ENCODE measurements around the gene NUDCD3. TPM values are rescaled to one million over a fixed set of nuclear protein-coding genes. Genes with fewer than 3 reads are reported as not detected.

Gene NUDCD3
- total and polyA plus RNA-seq, 2 of the 8 experiments (the other 6 are each of a cell fraction or from before 2014, with no cell fraction given), result 35.2 to 93.7 TPM

DNA sequence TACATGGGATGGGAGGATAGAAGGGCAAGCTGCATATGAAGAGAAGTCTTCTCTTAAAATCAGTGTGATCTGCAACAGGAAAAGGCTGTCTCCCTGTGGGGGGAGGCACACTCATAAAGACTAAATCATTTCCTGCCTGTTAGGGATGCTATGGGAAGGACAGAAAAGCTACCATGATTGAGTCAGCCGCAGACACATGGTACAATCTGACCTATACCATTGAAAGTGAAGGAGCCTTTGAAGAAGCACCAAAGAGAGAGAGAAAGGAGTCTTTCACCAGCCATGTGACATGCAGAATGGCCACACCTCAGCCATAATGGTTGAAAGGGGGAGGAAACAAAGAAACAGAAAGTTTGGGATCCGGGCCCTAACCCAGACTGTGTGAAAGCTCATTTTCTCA is 29.1 kb downstream of the NUDCD3 start:
- Histone ChIP-seq H3K18ac (ENCODE audit: extremely low read depth, low read length) (no peak overlapping the region), H3K79me2 (ENCODE audit: control insufficient read depth in 1 of 2, insufficient read depth in 2 of 2, low read length in 2 of 2) (peaks cover 0 to 59% of the 10 kb centered on the region in 2 experiments; a peak in 2 of 4 replicates), H2BK20ac (ENCODE audit: low read length) (no peak overlapping the region), H3K4me3 (ENCODE audit: extremely low read depth in 1 of 4, insufficient read depth in 2 of 4, low read depth in 3 of 4, low read length in 4 of 4) (no peak overlapping the region), H3K27me3 (replicated peaks in 1 of 4; ENCODE audit: control insufficient read depth in 3 of 4, extremely low read depth in 1 of 4, insufficient read depth in 3 of 4, low read length in 3 of 4) (no peaks in the 10 kb centered on the region), H2AK5ac (ENCODE audit: low read depth, low read length) (no peak overlapping the region), H3K4me2 (ENCODE audit: insufficient read depth in 1 of 2, low read depth in 2 of 2, low read length in 2 of 2) (no peak overlapping the region), H3K23me2 (ENCODE audit: low read depth, low read length) (no peaks in the 10 kb centered on the region; the same call in none of the 2 replicates), H2BK12ac (ENCODE audit: low read depth, low read length) (no peak overlapping the region), H3K56ac (replicated peaks; ENCODE audit: insufficient read length, low read depth, low read length) (no peak overlapping the region), H4K91ac (replicated peaks; ENCODE audit: insufficient read length, low read length) (no peak overlapping the region), H4K5ac (ENCODE audit: insufficient read length, low read depth, low read length) (no peak overlapping the region), H4K20me1 (replicated peaks in 1 of 2; ENCODE audit: control insufficient read depth in 1 of 2, insufficient read depth in 2 of 2, low read length in 2 of 2) (peaks cover 9 to 16% of the 10 kb centered on the region in 2 experiments), H3K4me1 (replicated peaks in 1 of 4; ENCODE audit: control insufficient read depth in 3 of 4, insufficient read depth in 4 of 4, low read length in 3 of 4) (no peaks in the 10 kb centered on the region), H3K79me1 (ENCODE audit: low read depth, low read length) (peaks cover 16% of the 10 kb centered on the region), H3K14ac (ENCODE audit: insufficient read length) (no peak overlapping the region), H3K9me3 (ENCODE audit: insufficient read depth in 2 of 2, low read depth in 1 of 2, low read length in 1 of 2) (no peaks in the 10 kb centered on the region), H3K4ac (replicated peaks; ENCODE audit: insufficient read length, low read depth, low read length) (no peak overlapping the region), H3K23ac (ENCODE audit: insufficient read length) (no peak overlapping the region), H3K9ac (replicated peaks in 1 of 4; ENCODE audit: extremely low read depth in 1 of 4, low read depth in 3 of 4, low read length in 3 of 4) (no peak overlapping the region), H2BK15ac (ENCODE audit: low read length) (no peak overlapping the region), H2BK5ac (ENCODE audit: low read depth, low read length) (0 out of 2 replicates have a peak overlapping the region, but pooled peaks have one; percentile 22), H2AFZ (ENCODE audit: low read length) (no peak overlapping the region), H3K27ac (ENCODE audit: low read depth, low read length) (no peak overlapping the region), H2BK120ac (replicated peaks; ENCODE audit: low read depth, low read length) (no peak overlapping the region), H4K8ac (ENCODE audit: extremely low read depth, insufficient read depth, low read length) (no peak overlapping the region), H3K36me3 (ENCODE audit: control insufficient read depth in 2 of 4, insufficient read depth in 4 of 4, low read length in 3 of 4) (peaks cover 0 to 7% (median 4%) of the 10 kb centered on the region in 4 experiments; a peak in 3 of 8 replicates)
- ChIA-PET POLR2A (ENCODE audit: partially characterized antibody) (no interaction called here), CTCF (ENCODE audit: partially characterized antibody) (interaction anchor here (0.6 to 2.2 kb wide), 7 partner anchors 8 to 220 kb away, joined by 3 to 23 read pairs (median 4); no protein-coding TSS in a partner anchor)
- 41% methylated on average over 2 of the region's 2 CpGs; no CpG with 5 or more reads in 1 of the 2 experiments for WGBS, 2 experiments (ENCODE audit: extremely low coverage in 1 of 2, insufficient coverage in 1 of 2, insufficient read length in 1 of 2, insufficient replicate concordance in 2 of 2, low coverage in 1 of 2, low lambda C conversion rate in 2 of 2, missing lambda C conversion rate in 1 of 2)
- no peak for FAIRE-seq
- DNase-seq (ENCODE audit: low read depth in 1 of 2, low spot score in 2 of 2), result no peak
- TF ChIP-seq KDM4A (IDR thresholded peaks at IDR 0.05; ENCODE audit: low read depth, low read length, severe bottlenecking), result no peak
- TF ChIP-seq JUN (IDR thresholded peaks at IDR 0.05; ENCODE audit: low read depth, low read length), result no peak
- no peak for TF ChIP-seq ZNF274 (IDR thresholded peaks at IDR 0.05; ENCODE audit: borderline replicate concordance, extremely low read depth, low read length)
- TF ChIP-seq NANOG (IDR thresholded peaks at IDR 0.05; ENCODE audit: insufficient read depth, low read depth, low read length, poor library complexity, severe bottlenecking), result no peak
- TF ChIP-seq KDM5A (IDR thresholded peaks at IDR 0.05; ENCODE audit: low read length), result no peak
- TF ChIP-seq BCL11A (IDR thresholded peaks at IDR 0.05; ENCODE audit: low read depth in 2 of 2, low read length in 2 of 2), result no peak
- TF ChIP-seq, protein P1, sequence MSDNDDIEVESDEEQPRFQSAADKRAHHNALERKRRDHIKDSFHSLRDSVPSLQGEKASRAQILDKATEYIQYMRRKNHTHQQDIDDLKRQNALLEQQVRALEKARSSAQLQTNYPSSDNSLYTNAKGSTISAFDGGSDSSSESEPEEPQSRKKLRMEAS (IDR thresholded peaks at IDR 0.05), result no peak

Measured in H1 (cell line).